ENCODE results near the gene MAPK11.

MAPK11 gene

GRCh38 chr22:50221410-50222300 lies 48.5 kb downstream of the MAPK11 start:
- no peak for DNase-seq

- no peak for DNase-seq
Observed at GRCh38 chr22:50220603-50221409, 49.4 kb downstream of the MAPK11 start.

- no peak for DNase-seq
Observed at GRCh38 chr22:50219800-50220602, 50.2 kb downstream of the MAPK11 start.

GRCh38 chr22:50218996-50219727 lies 51.0 kb downstream of the MAPK11 start:
- peak; percentile 79 for DNase-seq

GRCh38 chr22:50218153-50218995 lies 51.8 kb downstream of the MAPK11 start:
- no peak for DNase-seq

GRCh38 chr22:50217543-50218152 lies 52.5 kb downstream of the MAPK11 start:
- no peak for DNase-seq

- DNase-seq, result no peak
Observed at GRCh38 chr22:50216684-50217520, 53.3 kb downstream of the MAPK11 start.

- DNase-seq, result no peak
Observed at GRCh38 chr22:50216055-50216683, 54.0 kb downstream of the MAPK11 start.

- no peak for DNase-seq
Observed at GRCh38 chr22:50215297-50216054, 54.7 kb downstream of the MAPK11 start.

Measured in fibroblast of skin of right biceps (primary cell).